HEK293T (cell line): ENCODE results near the gene ELP5.

ENCODE experiments used
- CTCF ChIA-PET: fragments of 350-600 bp; formaldehyde crosslinking; extraction: SDS; loops from one replicate; lab custom pipeline; 2021; ENCODE audit warnings: antibody characterized with exemption, inconsistent platforms; lab: Yijun Ruan, JAX
- POLR2A ChIA-PET: fragments of 350-600 bp; formaldehyde crosslinking; extraction: SDS; loops from one replicate; lab custom pipeline; 2020; ENCODE audit warnings: antibody characterized with exemption, inconsistent platforms; lab: Yijun Ruan, JAX
- DNase-seq: peaks from one replicate; pipeline ENCODE4 v3.0.0; 2012; ENCODE audit warnings: mixed read lengths; ENCODE audit errors: extremely low spot score
- ARNT ChIP-seq: fragments of 450-650 bp; IDR thresholded peaks from 2 replicates; pipeline ENCODE4 v1.6.1; 2017; ENCODE audit warnings: mild to moderate bottlenecking
- BHLHE40 ChIP-seq: fragments of 450-650 bp; IDR thresholded peaks from 2 replicates; pipeline ENCODE4 v1.6.1; 2016; ENCODE audit warnings: mild to moderate bottlenecking, moderate library complexity, borderline replicate concordance
- CTBP1 ChIP-seq: fragments of 450-650 bp; IDR thresholded peaks from 2 replicates; pipeline ENCODE4 v1.6.1; 2016; ENCODE audit warnings: borderline replicate concordance
- ELF4 ChIP-seq: fragments of 450-650 bp; IDR thresholded peaks from 2 replicates; pipeline ENCODE4 v1.6.1; 2017; ENCODE audit warnings: antibody characterized with exemption
- FOXA1 ChIP-seq: fragments of 450-650 bp; IDR thresholded peaks from 2 replicates; pipeline ENCODE4 v1.6.1; 2016; ENCODE audit warnings: mild to moderate bottlenecking
- FOXK2 ChIP-seq: fragments of 450-650 bp; IDR thresholded peaks from 2 replicates; pipeline ENCODE4 v1.6.1; 2016; ENCODE audit warnings: mild to moderate bottlenecking
- FOXM1 ChIP-seq: fragments of 450-650 bp; IDR thresholded peaks from 2 replicates; pipeline ENCODE4 v1.6.1; 2017; ENCODE audit warnings: mild to moderate bottlenecking, borderline replicate concordance
- HDGF ChIP-seq: fragments of 450-650 bp; IDR thresholded peaks from 2 replicates; pipeline ENCODE4 v1.6.1; 2017; ENCODE audit warnings: antibody characterized with exemption, borderline replicate concordance
- L3MBTL2 ChIP-seq: fragments of 450-650 bp; conservative IDR thresholded peaks from 2 replicates; pipeline ENCODE4 v1.6.1; 2016; ENCODE audit warnings: mild to moderate bottlenecking
- LEF1 ChIP-seq: fragments of 450-650 bp; IDR thresholded peaks from 2 replicates; pipeline ENCODE4 v1.6.1; 2017; ENCODE audit warnings: mild to moderate bottlenecking, borderline replicate concordance
- NFRKB ChIP-seq: fragments of 450-650 bp; IDR thresholded peaks from 2 replicates; pipeline ENCODE4 v1.6.1; 2016; ENCODE audit warnings: mild to moderate bottlenecking, moderate library complexity
- PKNOX1 ChIP-seq: fragments of 450-650 bp; IDR thresholded peaks from 2 replicates; pipeline ENCODE4 v1.6.1; 2016
- SP1 ChIP-seq: fragments of 450-650 bp; IDR thresholded peaks from 2 replicates; pipeline ENCODE4 v1.6.1; 2017
- SUZ12 ChIP-seq: fragments of 450-650 bp; IDR thresholded peaks from 2 replicates; pipeline ENCODE4 v1.6.1; 2016; ENCODE audit warnings: mild to moderate bottlenecking
- TARDBP ChIP-seq: fragments of 450-650 bp; IDR thresholded peaks from 2 replicates; pipeline ENCODE4 v1.6.1; 2016
- ZNF384 ChIP-seq: fragments of 450-650 bp; IDR thresholded peaks from 2 replicates; pipeline ENCODE4 v1.6.1; 2016

ELP5 gene

GRCh38 chr17:7279448-7279847 lies 27.4 kb downstream of the ELP5 start:
- DNase-seq = no peak
- POLR2A ChIA-PET = interaction anchor here (2.4 kb wide), 1 partner anchor 37 kb away, joined by 9 read pairs; the partner anchor contains the start of gene GABARAP
- TF ChIP-seq ELF4 (no peak), FOXM1 (no peak), FOXA1 (no peak), HDGF (no peak), ARNT (no peak)
- CTCF ChIA-PET = interaction anchor here (0.6 kb wide), 1 partner anchor 61 kb away, joined by 3 read pairs; no protein-coding TSS in a partner anchor

GRCh38 chr17:7280519-7281073 lies 28.6 kb downstream of the ELP5 start:
- CTCF ChIA-PET = interaction anchor here (0.6 to 1.8 kb wide), 9 partner anchors 11 to 299 kb away, joined by 3 to 22 read pairs (median 4); partner anchors contain the start of gene CTDNEP1
- DNase-seq = peak; percentile 86
- peak; percentile 79 for TF ChIP-seq L3MBTL2
- TF ChIP-seq ARNT = no peak
- POLR2A ChIA-PET = interaction anchor here (1.2 to 2.4 kb wide), 4 partner anchors 16 to 49 kb away, joined by 4 to 9 read pairs (median 8); partner anchors contain the start of genes GABARAP and NEURL4

DNA sequence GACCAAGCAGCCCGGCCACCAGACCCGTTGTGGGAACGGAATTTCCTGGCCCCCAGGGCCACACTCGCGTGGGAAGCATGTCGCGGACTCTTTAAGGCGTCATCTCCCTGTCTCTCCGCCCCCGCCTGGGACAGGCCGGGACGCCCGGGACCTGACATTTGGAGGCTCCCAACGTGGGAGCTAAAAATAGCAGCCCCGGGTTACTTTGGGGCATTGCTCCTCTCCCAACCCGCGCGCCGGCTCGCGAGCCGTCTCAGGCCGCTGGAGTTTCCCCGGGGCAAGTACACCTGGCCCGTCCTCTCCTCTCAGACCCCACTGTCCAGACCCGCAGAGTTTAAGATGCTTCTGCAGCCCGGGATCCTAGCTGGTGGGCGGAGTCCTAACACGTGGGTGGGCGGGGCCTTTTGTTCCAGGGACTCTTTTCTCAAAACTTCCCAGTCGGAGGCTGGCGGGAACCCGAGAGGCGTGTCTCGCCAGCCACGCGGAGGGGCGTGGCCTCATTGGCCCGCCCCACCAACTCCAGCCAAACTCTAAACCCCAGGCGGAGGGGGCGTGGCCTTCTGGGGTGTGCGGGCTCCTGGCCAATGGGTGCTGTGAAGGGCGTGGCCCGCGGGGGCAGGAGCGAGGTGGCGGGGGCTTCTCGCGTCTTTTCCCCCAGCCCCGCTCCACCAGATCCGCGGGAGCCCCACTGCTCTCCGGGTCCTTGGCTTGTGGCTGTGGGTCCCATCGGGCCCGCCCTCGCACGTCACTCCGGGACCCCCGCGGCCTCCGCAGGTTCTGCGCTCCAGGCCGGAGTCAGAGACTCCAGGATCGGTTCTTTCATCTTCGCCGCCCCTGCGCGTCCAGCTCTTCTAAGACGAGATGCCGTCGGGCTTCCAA lies 29.3 kb downstream of the ELP5 start, which contains the start of gene SLC2A4:
TSS of gene SLC2A4 (plus strand) at position 645 of the 879 bp plus-strand sequence. CDS start at position 862, 217 bp downstream.
- DNase-seq = peak; percentile 99
- ChIA-PET POLR2A (interaction anchor here (0.5 to 2.4 kb wide), 9 partner anchors 15 to 279 kb away, joined by 3 to 9 read pairs (median 4); partner anchors contain the start of genes ACADVL, DLG4, GABARAP and NEURL4), CTCF (interaction anchor here (1.0 to 1.8 kb wide), 6 partner anchors 15 to 279 kb away, joined by 3 to 22 read pairs (median 4); partner anchors contain the start of gene CTDNEP1)
- TF ChIP-seq L3MBTL2 (peak; percentile 42; the same call in 1 of the 2 replicates), ARNT (no peak), ZNF384 (no peak)

DNA sequence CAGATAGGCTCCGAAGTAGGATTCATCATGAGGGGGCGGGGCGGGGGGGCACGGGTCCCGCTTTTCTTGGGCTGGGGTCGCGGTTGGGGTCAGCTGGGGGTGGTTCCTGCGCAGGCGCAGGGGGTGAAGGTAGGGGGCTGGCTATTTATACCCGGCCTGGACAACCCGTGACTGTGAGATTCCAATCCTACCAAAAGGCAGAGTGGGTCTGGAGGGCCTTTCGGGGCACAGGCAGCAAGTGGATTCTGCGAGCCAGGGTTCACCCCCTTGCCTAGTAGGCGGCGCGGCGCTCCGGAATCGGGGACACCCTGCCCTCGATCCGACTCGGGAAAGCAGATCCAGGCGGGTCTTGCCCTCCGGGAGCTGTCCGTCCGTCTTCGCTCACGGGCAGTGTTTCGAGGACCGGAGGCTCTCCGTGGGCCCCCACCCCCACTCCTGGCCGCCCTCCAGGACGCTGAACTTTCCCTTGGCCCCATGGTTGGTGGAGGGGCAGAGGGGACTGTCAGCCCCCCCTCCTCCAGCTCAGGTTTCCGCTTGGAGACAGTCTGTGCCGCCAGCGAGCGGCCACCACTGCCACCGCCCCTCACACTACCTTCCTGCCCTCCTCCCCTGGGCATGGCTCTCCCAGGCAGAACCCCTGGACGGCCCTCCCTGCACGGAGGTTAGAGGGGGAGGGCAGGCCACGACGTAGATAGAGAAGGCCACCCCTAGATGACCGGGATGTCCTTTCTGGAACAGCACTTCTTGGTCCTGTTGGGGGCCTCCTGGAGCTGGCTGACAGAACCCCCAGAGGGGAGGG lies 30.1 kb downstream of the ELP5 start:
- DNase-seq = no peak
- POLR2A ChIA-PET = interaction anchor here (0.5 to 2.2 kb wide), 7 partner anchors 14 to 279 kb away, joined by 3 to 9 read pairs (median 5); partner anchors contain the start of genes ACADVL, DLG4 and NEURL4
- CTCF ChIA-PET = interaction anchor here (0.8 to 1.7 kb wide), 4 partner anchors 14 to 105 kb away, joined by 4 read pairs; no protein-coding TSS in a partner anchor
- TF ChIP-seq FOXK2 (no peak), BHLHE40 (no peak), ELF4 (no peak), FOXA1 (no peak)

- CTCF ChIA-PET = interaction anchor here (0.8 kb wide), 1 partner anchor 14 kb away, joined by 4 read pairs; no protein-coding TSS in a partner anchor
- POLR2A ChIA-PET = interaction anchor here (0.8 to 1.3 kb wide), 3 partner anchors 14 to 46 kb away, joined by 3 to 5 read pairs (median 3); partner anchors contain the start of gene NEURL4
- TF ChIP-seq FOXM1 (no peak), SP1 (no peak), ELF4 (no peak), FOXK2 (no peak), TARDBP (no peak), CTBP1 (no peak), FOXA1 (no peak), L3MBTL2 (no peak), LEF1 (no peak), NFRKB (no peak)
Observed at GRCh38 chr17:7282752-7283321, 30.8 kb downstream of the ELP5 start.

GRCh38 chr17:7283471-7284216 lies 31.6 kb downstream of the ELP5 start:
- TF ChIP-seq SP1 = no peak
- TF ChIP-seq FOXM1 = no peak
- no peak for TF ChIP-seq NFRKB
- no peak for TF ChIP-seq PKNOX1
- TF ChIP-seq FOXK2 = no peak
- TF ChIP-seq FOXA1 = no peak
- TF ChIP-seq L3MBTL2 = no peak
- no peak for TF ChIP-seq ZNF384
- no peak for TF ChIP-seq SUZ12
- TF ChIP-seq BHLHE40 = no peak
- TF ChIP-seq ELF4 = no peak
- TF ChIP-seq HDGF = no peak
- TF ChIP-seq LEF1 = no peak
- no peak for TF ChIP-seq ARNT
- TF ChIP-seq TARDBP = no peak
- TF ChIP-seq CTBP1 = no peak
- ChIA-PET POLR2A (interaction anchor here (0.8 to 2.0 kb wide), 3 partner anchors 13 to 63 kb away, joined by 3 to 5 read pairs (median 5); partner anchors contain the start of gene NEURL4), CTCF (interaction anchor here (1.3 kb wide), 1 partner anchor 12 kb away, joined by 6 read pairs; no protein-coding TSS in a partner anchor)
- DNase-seq = no peak

More at GRCh38 chr17:7282752-7283321, 30.8 kb downstream of the ELP5 start:
- no peak for DNase-seq
